ENCODE measurements around the gene TMPRSS11F. TPM values are rescaled to one million over a fixed set of nuclear protein-coding genes. Genes with fewer than 3 reads are reported as not detected.

Gene TMPRSS11F
- not detected in 5 replicates for total RNA-seq (2022; extraction: Qiagen RNA extraction)

GRCh38 chr4:68129793-68130192, at the start of gene TMPRSS11F:
Gene TMPRSS11F, minus strand, starts transcription at chr4:68129869. Its CDS starts 49 bp downstream, at chr4:68129820.

Other genes starting within 250 kb of the TMPRSS11F start
- gene TMPRSS11D, start 245.9 kb downstream of the TMPRSS11F start, total RNA-seq (2022; extraction: Qiagen RNA extraction), result not detected in 5 replicates
- gene TMPRSS11A, start 166.4 kb downstream of the TMPRSS11F start, total RNA-seq (2022; extraction: Qiagen RNA extraction), result not detected in 5 replicates
- not detected in 5 replicates for gene TMPRSS11B, start 115.8 kb upstream of the TMPRSS11F start, total RNA-seq (2022; extraction: Qiagen RNA extraction)
- gene YTHDC1, start 220.2 kb upstream of the TMPRSS11F start, total RNA-seq (2022; extraction: Qiagen RNA extraction), result 30.6 to 39.3 TPM (median 32.7 TPM) in 5 replicates